GM23248 (cell line): ENCODE measurements around the gene ZNF407. TPM values are rescaled to one million over a fixed set of nuclear protein-coding genes. Genes with fewer than 3 reads are reported as not detected.
A peak's percentile ranks its signal among the peaks of the same experiment; 100 is the strongest.

ENCODE experiments used
- DNase-seq: peaks from one replicate; pipeline ENCODE4 v3.0.0-alpha.2; 2015
- H2AFZ ChIP-seq: fragments of 200-600 bp; sonication (generic); 2 replicates; pipeline ENCODE4 v1.6.1; 2016; ENCODE audit warnings: antibody characterized with exemption
- H3F3A ChIP-seq: fragments of 200-600 bp; sonication (generic); 2 replicates; pipeline ENCODE4 v1.6.1; 2016; ENCODE audit warnings: mild to moderate bottlenecking, antibody characterized with exemption, mixed run types; ENCODE audit not compliant: insufficient read depth
- H3K27ac ChIP-seq: fragments of 200-600 bp; sonication (generic); 2 replicates; pipeline ENCODE4 v1.5.1; 2016; ENCODE audit warnings: mild to moderate bottlenecking
- H3K27me3 ChIP-seq: fragments of 200-600 bp; sonication (generic); replicated peaks from 2 replicates; pipeline ENCODE4 v1.6.1; 2016; ENCODE audit warnings: mild to moderate bottlenecking; ENCODE audit not compliant: insufficient read depth
- H3K36me3 ChIP-seq: fragments of 200-600 bp; sonication (generic); 2 replicates; pipeline ENCODE4 v1.6.1; 2016; ENCODE audit warnings: low read depth, mild to moderate bottlenecking
- H3K4me1 ChIP-seq: fragments of 200-600 bp; sonication (generic); 2 replicates; pipeline ENCODE4 v1.6.1; 2016; ENCODE audit warnings: mild to moderate bottlenecking; ENCODE audit not compliant: insufficient read depth
- H3K4me2 ChIP-seq: fragments of 200-600 bp; sonication (generic); one replicate; pipeline ENCODE4 v1.6.1; 2016; ENCODE audit warnings: mild to moderate bottlenecking; ENCODE audit not compliant: unreplicated experiment
- H3K4me3 ChIP-seq: fragments of 200-600 bp; sonication (generic); 2 replicates; pipeline ENCODE4 v1.5.1; 2016; ENCODE audit warnings: mild to moderate bottlenecking
- H3K79me2 ChIP-seq: fragments of 200-600 bp; sonication (generic); 2 replicates; pipeline ENCODE4 v1.6.1; 2016; ENCODE audit warnings: mild to moderate bottlenecking; ENCODE audit not compliant: insufficient read depth
- H3K9ac ChIP-seq: fragments of 200-600 bp; sonication (generic); 2 replicates; pipeline ENCODE4 v1.6.1; 2016; ENCODE audit warnings: mild to moderate bottlenecking
- H3K9me2 ChIP-seq: fragments of 200-600 bp; sonication (generic); 2 replicates; pipeline ENCODE4 v1.6.1; 2016; ENCODE audit warnings: mixed run types, mild to moderate bottlenecking, moderate library complexity; ENCODE audit not compliant: insufficient read depth
- H3K9me3 ChIP-seq: fragments of 200-600 bp; sonication (generic); one replicate; pipeline ENCODE4 v1.6.1; 2017; ENCODE audit warnings: low read depth
- H4K20me1 ChIP-seq: fragments of 200-600 bp; sonication (generic); 2 replicates; pipeline ENCODE4 v1.6.0; 2016; ENCODE audit not compliant: insufficient read depth
- EZH2 ChIP-seq: fragments of 200-600 bp; sonication (generic); IDR thresholded peaks from 2 replicates; pipeline ENCODE4 v1.6.1; 2018; ENCODE audit warnings: antibody characterized with exemption, mild to moderate bottlenecking; ENCODE audit not compliant: insufficient read depth, poor library complexity, severe bottlenecking
- EZH2phosphoT487 ChIP-seq: fragments of 200-600 bp; sonication (generic); IDR thresholded peaks from 2 replicates; pipeline ENCODE4 v1.6.1; 2018; ENCODE audit warnings: antibody characterized with exemption, moderate library complexity, mild to moderate bottlenecking, low read depth; ENCODE audit not compliant: insufficient read depth
- WGBS, 2 experiments: methylation state at CpG; one replicate each; pipeline ENCODE4 v1.1.6; 2015 to 2017; ENCODE audit warnings: low lambda C conversion rate in 2 of 2, low coverage in 1 of 2; ENCODE audit errors: missing lambda C conversion rate in 2 of 2; 5-methylcytosine and 5-hydroxymethylcytosine counted together
- in situ Hi-C: fragments of 300-500 bp; cut with MboI; formaldehyde crosslinking; loops from 2 replicates; pipeline ENCODE4 v1.15.0; 2020
- polyA plus RNA-seq: library from polyadenylated mRNA; unstranded; fragments of >200 nt; fragmentation: Nextera tagmentation; extraction: Ambion mirVana; gene quantifications from 2 replicates; pipeline ENCODE4 v1.2.1, GENCODE V29; 2016
- total RNA-seq: library from RNA; depleted of rRNA; stranded (reverse); fragments of >200 nt; shearing (Covaris generic); gene quantifications from 2 replicates; pipeline ENCODE4 v1.2.3, GENCODE V29; 2014

The ZNF407 gene
- total and polyA plus RNA-seq, 2 experiments from 2014 or later = 2.6 to 6.3 TPM

DNA sequence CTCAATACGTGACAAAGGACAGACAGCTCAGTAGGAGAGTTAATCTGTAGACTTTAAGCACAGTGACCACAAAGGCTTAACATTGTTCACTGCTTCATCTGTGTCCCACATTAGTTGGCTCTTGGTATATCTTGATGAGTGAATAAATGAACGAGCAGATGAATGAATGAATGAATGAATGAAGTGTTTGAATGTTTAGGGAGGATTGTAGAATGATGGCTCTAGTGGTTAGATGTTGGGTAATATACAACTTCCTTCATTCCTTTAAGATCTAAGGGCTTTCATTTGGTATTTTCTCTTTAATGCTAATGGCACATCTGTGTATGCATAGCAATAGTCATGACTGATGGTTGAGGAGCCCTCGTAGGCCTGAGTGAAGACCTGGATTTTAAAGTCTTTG is 40.5 kb downstream of the ZNF407 start:
- TF ChIP-seq EZH2 = no peak
- TF ChIP-seq EZH2phosphoT487 = no peak
- Histone ChIP-seq H3K4me2 (no peak overlapping the region), H2AFZ (no peak overlapping the region), H3K9ac (no peak overlapping the region), H3K9me2 (no peaks in the 10 kb centered on the region), H3K27me3 (no peaks in the 10 kb centered on the region), H3K27ac (no peak overlapping the region), H3K36me3 (peaks cover 4% of the 10 kb centered on the region; the same call in 1 of the 2 replicates), H3K4me1 (no peaks in the 10 kb centered on the region), H3K79me2 (no peaks in the 10 kb centered on the region), H4K20me1 (no peaks in the 10 kb centered on the region), H3K4me3 (no peak overlapping the region), H3K9me3 (no peaks in the 10 kb centered on the region), H3F3A (no peaks in the 10 kb centered on the region)
- 95% methylated on average over 3 of the region's 3 CpGs for WGBS, 2 experiments
- in situ Hi-C loops = no loop called here
- no peak for DNase-seq

DNA sequence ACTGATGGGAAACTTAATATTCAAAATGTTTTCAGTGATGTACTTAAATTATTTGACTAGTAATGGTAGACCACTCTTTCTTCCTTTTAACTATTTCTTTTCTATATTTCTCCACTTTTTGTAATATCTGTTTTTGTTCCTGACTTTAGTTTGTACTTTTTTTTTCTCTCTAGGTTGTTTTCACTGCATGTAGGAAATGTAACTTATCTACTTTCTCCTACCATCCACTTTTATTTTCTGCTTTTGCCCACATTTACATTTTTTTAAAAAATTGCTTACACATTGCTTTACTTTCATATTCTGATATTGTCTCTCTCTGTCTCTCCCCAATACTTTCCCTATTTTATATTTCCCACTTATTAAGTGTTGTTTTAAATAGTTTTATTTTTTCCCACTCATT is 47.0 kb downstream of the ZNF407 start:
- no peak overlapping the region for H3K4me3 ChIP-seq
- no peaks in the 10 kb centered on the region for H3K36me3 ChIP-seq
- TF ChIP-seq EZH2 (no peak), EZH2phosphoT487 (no peak)
- no peaks in the 10 kb centered on the region for H3F3A ChIP-seq
- no peak overlapping the region for H2AFZ ChIP-seq
- H3K27me3 ChIP-seq = no peaks in the 10 kb centered on the region
- no peak overlapping the region for H3K27ac ChIP-seq
- no peaks in the 10 kb centered on the region for H3K9me2 ChIP-seq
- H3K79me2 ChIP-seq = no peaks in the 10 kb centered on the region
- no peaks in the 10 kb centered on the region for H4K20me1 ChIP-seq
- no peak for DNase-seq
- no peaks in the 10 kb centered on the region for H3K9me3 ChIP-seq
- no peak overlapping the region for H3K4me2 ChIP-seq
- in situ Hi-C loops = no loop called here
- peaks cover 11% of the 10 kb centered on the region for H3K4me1 ChIP-seq
- no peak overlapping the region for H3K9ac ChIP-seq

DNA sequence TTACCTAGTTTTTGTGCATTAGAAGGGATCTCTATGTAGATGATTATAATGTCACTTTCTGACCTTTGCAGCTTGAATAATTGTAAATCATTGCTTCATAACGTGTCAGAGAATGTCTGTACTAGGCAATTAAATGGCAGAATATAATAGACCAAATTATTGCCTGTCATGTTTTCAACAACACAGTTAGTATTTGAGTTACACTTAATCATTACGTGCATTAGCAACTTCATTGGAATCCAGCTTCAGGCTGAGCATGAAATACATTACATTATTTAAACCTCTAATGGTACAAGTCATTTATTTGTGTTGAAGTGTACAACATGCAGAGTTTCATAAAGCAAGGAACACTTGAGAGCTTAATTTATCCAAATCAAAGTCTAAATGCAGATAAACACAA is 48.0 kb downstream of the ZNF407 start:
- no peak overlapping the region for H3K4me2 ChIP-seq
- H2AFZ ChIP-seq = no peak overlapping the region
- no peaks in the 10 kb centered on the region for H3K9me3 ChIP-seq
- no peaks in the 10 kb centered on the region for H3F3A ChIP-seq
- peaks cover 11% of the 10 kb centered on the region for H3K4me1 ChIP-seq
- H3K27me3 ChIP-seq = no peaks in the 10 kb centered on the region
- H3K4me3 ChIP-seq = no peak overlapping the region
- 49 to 53% methylated on average over 2 of the region's 2 CpGs for WGBS, 2 experiments
- no peak overlapping the region for H3K27ac ChIP-seq
- H4K20me1 ChIP-seq = no peaks in the 10 kb centered on the region
- H3K36me3 ChIP-seq = no peaks in the 10 kb centered on the region
- H3K9me2 ChIP-seq = no peaks in the 10 kb centered on the region
- no peak overlapping the region for H3K9ac ChIP-seq
- no peak for TF ChIP-seq EZH2
- TF ChIP-seq EZH2phosphoT487 = no peak
- in situ Hi-C loops = no loop called here
- peak; percentile 28 for DNase-seq
- no peaks in the 10 kb centered on the region for H3K79me2 ChIP-seq

DNA sequence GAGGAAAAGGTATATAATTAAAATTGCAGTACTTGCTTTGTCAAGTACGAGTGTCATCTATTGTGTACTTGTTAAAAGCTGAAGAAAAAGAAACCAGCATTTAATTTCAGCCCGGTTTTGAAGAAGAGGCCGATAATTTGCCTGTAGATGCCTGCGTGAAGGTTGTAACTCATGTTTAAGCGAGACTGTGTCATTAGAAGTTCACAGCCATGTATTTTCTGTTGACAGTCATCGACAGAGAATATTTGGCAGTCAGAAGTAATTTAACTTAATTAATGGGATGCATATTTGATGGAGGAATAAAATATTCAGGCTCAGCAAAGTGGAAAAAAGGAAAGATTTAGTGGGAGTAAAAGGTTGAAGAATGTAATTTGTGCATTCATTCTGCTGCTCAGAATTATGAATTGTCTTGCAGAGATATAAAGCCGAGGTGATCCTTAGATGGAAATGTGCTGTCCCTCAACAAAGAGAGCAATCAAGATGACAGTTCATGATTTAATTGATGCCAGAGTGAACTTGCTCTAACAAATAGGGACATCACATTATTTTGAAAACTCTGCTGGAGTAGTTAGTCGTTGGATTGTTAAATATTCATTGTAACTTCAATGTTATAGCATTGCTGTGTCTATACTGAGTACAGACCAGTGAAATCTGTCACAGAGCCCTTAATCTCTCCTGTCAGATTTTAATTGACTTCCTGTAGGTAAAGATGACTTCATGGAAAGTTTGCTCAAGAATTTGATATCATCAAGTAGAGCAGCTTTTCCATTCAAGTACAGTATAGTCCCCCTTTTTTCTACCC is 53.9 kb downstream of the ZNF407 start:
- DNase-seq = no peak
- in situ Hi-C loops = loop anchor here (10.0 to 25.0 kb wide), 4 partner anchors 561 to 1711 kb away; partner anchors contain the start of genes PTGR3 and TSHZ1
- H2AFZ ChIP-seq = no peak overlapping the region
- H3K36me3 ChIP-seq = no peaks in the 10 kb centered on the region
- H3K4me2 ChIP-seq = no peak overlapping the region
- no peaks in the 10 kb centered on the region for H3K9me3 ChIP-seq
- H4K20me1 ChIP-seq = no peaks in the 10 kb centered on the region
- H3F3A ChIP-seq = no peaks in the 10 kb centered on the region
- H3K27ac ChIP-seq = no peak overlapping the region
- H3K9me2 ChIP-seq = no peaks in the 10 kb centered on the region
- no peak overlapping the region for H3K9ac ChIP-seq
- H3K4me1 ChIP-seq = peaks cover 4% of the 10 kb centered on the region; the same call in 1 of the 2 replicates
- 70 to 75% methylated on average over 8 of the region's 8 CpGs for whole genome bisulfite sequencing, 2 experiments
- no peak overlapping the region for H3K4me3 ChIP-seq
- no peaks in the 10 kb centered on the region for H3K27me3 ChIP-seq
- no peak for TF ChIP-seq EZH2phosphoT487
- TF ChIP-seq EZH2 = no peak
- H3K79me2 ChIP-seq = no peaks in the 10 kb centered on the region
